Cardiac fibroblast (primary cell): ENCODE data around the gene SENP1.

ENCODE experiments used
- DNase-seq, 2 donors: peaks; one replicate each; pipeline versions ENCODE4 v3.0.0 to v3.0.0-alpha.2; 2010; ENCODE audit warnings: low read depth in 2 of 2
- H3K4me3 ChIP-seq, 2 donors: replicated peaks in 1 of 2; 1 replicate in 1 of 2; 2 replicates in 1 of 2; pipeline ENCODE4 v1.5.1; 2011; ENCODE audit warnings: low read depth in 2 of 2, low read length in 2 of 2, mild to moderate bottlenecking in 2 of 2, moderate library complexity in 1 of 2
- TF ChIP-seq, protein P1 (sequence below): IDR thresholded peaks from one replicate; pipeline ENCODE4 v1.5.1; 2011; ENCODE audit warnings: low read depth, mild to moderate bottlenecking, low read length, inconsistent platforms

The SENP1 gene

DNA sequence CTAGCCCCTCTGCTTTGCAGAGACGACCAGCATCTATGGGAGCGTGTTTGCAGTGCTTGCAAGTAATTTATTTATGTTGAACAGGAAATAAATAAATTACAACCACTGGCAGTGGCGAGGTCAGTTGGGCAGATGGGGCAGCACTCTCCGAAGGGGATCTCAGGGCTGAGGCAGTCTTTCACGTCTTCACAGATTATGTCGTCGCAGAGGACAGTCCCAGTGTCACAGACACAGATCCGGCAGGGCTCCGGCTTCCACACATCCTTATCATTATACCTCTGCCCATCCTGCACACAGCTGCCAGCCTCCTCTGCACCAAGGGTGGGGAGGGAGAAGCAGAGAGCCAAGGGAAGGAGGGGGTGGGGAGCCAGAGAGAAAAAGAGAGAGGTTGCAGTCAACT, 106.1 kb downstream of the SENP1 start:
- no peak for DNase-seq
- H3K4me3 ChIP-seq = no peak overlapping the region
- TF ChIP-seq, protein P1, sequence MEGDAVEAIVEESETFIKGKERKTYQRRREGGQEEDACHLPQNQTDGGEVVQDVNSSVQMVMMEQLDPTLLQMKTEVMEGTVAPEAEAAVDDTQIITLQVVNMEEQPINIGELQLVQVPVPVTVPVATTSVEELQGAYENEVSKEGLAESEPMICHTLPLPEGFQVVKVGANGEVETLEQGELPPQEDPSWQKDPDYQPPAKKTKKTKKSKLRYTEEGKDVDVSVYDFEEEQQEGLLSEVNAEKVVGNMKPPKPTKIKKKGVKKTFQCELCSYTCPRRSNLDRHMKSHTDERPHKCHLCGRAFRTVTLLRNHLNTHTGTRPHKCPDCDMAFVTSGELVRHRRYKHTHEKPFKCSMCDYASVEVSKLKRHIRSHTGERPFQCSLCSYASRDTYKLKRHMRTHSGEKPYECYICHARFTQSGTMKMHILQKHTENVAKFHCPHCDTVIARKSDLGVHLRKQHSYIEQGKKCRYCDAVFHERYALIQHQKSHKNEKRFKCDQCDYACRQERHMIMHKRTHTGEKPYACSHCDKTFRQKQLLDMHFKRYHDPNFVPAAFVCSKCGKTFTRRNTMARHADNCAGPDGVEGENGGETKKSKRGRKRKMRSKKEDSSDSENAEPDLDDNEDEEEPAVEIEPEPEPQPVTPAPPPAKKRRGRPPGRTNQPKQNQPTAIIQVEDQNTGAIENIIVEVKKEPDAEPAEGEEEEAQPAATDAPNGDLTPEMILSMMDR = no peak

DNA sequence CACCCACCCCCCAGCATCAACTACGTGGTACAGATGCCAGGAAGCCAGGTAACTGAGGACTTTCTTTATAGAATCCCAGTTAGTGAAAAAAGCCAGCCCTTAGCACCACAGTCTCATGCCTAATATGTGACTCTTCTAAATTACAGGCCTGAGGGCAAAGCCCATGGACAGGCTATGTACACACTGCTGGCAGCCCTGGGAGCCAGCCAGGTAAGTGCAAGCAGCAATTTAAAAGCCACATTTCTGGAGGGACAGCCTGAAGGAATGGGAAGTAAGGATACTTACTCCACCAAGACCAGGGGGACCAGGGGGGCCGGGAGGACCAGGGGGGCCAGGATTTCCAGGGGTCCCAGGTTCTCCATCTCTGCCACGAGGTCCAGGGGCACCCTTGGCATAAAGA, 108.6 kb downstream of the SENP1 start:
- H3K4me3 ChIP-seq = no peak overlapping the region
- no peak for DNase-seq
- TF ChIP-seq, protein P1 = no peak

DNA sequence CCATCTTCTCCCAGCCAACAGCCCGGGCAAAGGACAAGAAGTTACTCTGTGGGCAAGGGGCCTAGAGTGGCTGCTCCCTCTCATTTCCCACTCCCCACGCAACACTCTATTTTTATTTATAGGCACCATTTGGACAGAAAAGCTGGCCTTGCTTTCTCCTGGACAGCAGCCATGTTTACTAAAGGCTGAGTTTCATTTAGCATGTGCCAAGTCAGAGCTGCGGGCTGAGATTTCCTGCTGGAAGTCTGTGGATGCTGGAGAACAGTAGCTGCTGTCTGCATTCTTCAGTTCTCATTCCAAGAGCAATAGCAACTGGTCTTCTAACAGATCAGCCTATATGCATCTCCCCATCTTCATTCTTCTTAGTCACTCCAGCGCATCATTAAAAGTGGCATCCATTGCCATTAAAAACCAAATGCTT, 109.9 kb downstream of the SENP1 start:
- TF ChIP-seq, protein P1 = no peak
- no peak overlapping the region for H3K4me3 ChIP-seq
- peak; percentile 44 to 85 for DNase-seq

DNA sequence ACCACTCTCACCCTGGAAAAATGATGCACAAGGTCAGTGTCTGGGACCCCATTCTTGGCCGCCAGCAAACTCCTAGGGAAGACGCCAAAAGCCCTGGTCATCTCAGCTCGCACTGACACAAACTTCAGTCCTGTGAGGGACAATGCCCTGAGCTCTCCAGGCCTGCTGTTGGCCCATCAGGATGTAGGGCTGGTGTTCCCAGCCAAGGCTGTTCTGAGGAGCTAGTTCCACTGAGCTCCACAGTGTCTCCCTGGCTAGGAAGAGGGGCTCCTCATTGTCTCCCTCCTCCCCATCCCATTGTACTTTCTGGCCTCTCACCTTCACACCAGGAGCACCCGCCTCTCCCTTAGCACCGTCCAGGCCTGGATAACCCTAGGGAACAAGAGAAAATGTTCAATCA, 112.4 kb downstream of the SENP1 start:
- H3K4me3 ChIP-seq = no peak overlapping the region
- TF ChIP-seq, protein P1 = no peak
- DNase-seq = no peak
